CD4-positive, alpha-beta T cell treated with Interferon alpha-2 for 1 hour (primary cell): ENCODE results near the gene CFAP300.
A peak's percentile ranks its signal among the peaks of the same experiment; 100 is the strongest.

ENCODE experiments used
- DNase-seq, 2 donors: peaks; one replicate each; pipeline ENCODE4 v3.0.0-alpha.2; 2020 to 2022

CFAP300 gene

DNA sequence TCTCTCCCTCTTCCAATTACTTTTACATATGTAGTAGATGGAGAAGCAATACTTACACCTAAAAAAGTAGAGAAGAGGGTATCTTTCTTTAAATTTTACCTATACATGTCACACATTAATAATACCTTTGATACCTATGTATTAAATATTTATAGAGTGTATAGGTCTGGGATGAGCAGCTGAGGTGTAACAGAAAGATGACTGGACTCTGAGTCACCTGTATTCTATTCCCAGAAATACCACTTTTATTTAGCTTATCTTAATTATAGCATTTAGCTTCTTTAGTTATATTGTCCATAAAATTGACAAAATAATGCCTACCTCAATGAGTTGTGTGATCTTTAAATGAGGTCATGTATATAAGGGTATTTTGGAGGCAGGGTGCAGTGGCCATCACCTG, 32.4 kb downstream of the CFAP300 start:
- no peak for DNase-seq

DNA sequence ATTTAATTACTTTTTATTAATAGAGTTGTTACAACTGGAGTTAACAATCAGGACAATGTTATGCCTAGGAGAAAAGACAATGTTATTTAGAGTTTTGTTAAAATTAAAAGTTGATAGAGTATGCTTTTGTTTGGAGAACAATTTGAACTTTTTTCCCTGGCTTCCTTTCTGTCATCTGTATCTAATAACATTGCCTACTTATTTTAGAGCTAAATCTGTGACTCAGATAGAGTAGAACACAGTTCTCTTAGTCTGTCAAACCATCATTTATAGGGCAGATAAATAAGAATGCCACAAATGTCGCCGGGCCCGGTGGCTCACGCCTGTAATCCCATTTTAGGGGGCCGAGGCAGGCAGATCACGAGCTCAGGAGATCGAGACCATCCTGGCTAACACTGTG, 34.1 kb downstream of the CFAP300 start:
- no peak for DNase-seq

DNA sequence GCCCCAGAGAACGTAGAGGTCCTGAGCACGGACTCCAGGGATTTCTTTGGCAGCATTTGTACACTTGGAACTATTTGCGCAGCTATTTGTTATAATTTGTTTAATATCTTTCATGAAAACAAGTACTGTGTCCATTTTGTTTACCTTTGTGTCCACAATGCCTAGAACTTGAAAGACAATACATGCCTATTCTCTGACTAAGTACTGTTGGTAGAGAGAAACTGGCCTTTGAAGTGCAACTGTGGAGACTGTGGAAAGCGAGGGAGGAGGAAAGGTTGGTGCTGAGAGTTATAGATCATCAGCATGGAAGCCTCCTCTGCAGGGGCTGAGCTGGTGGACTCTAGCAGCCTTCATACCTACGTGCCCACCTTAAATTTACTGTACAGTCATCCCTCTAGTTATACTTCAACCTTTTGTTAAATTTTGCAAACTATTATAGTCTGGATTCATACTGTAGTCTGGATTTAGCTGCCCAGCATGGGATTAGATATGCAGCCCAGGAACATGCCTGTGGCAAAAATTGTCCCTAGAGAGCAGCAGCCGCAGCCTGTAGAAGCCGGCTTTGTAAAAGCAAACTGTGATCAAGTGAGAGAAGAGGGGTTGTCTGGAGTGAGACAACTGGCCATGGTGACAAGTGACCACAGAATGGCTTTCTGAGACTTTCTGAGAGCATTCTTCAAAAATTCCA, 38.8 kb downstream of the CFAP300 start:
- DNase-seq, result no peak

DNA sequence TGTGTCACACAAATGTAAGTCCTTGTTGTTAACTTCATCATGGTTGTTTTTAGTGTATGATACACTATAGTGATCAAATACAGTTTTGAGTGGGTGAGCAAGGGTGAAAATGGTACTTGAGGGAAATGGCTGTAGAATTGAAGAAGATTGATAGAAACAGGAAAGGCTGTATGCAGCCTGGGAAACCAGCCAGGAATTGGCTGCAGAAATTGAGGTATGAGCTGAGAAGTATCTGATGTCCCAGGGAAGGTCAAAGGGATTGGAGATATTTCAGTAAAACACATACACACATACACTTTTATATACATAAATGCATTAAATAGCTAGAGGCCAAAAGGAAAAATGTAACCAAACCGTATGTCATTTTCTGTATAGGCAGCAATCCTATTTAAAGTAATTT, 49.9 kb downstream of the CFAP300 start:
- no peak for DNase-seq

DNA sequence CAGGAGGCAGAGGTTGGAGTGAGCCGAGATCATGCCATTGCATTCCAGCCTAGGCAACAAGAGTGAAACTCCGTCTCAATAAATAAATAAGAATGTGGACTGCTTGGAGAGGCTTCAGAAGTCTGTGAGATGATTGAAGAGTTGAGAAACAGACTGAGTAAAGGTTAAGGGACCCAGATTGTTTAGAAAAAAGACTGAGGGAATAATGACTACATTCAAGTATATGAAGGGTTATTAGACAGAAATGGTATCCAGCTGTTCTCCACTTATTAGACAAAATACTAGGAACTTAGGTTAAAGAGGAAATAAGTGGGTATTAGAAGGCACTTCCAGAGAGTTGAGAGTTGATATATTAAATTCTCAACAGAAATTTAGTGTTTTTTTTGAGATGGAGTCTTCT, 52.5 kb downstream of the CFAP300 start:
- DNase-seq, result no peak

DNA sequence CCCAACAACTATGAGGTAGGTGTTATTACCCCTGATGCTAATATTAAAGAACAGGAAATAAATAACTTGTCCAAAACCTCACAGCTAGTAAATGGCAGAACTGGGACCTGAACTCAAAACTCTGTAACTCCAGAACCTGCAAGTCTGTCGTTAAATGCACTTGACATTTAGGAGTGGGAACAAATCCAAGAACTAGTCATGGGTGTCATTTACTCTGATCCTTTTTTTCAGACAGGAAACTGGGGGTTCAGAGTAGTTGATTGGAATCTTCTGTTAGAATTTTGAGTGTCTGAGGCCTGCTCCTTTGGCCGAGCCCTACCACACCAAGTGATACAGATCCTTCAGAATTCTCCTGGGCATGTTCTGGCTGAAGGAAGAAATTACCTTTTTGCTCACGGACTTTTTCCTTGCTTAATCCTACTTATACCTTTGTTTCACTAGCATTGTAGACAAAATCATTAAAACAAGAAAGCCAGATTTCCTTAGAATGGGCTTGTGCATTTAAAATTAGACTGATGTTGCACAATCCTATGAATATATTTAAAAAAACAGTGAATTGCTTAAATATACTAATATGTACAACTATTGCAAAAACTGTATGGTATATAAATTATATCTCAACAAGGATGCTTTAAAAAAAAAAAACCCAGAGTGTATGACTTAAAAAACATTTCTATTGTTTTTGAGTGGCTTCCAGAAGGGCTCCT, 61.6 kb downstream of the CFAP300 start:
- DNase-seq, result no peak

DNA sequence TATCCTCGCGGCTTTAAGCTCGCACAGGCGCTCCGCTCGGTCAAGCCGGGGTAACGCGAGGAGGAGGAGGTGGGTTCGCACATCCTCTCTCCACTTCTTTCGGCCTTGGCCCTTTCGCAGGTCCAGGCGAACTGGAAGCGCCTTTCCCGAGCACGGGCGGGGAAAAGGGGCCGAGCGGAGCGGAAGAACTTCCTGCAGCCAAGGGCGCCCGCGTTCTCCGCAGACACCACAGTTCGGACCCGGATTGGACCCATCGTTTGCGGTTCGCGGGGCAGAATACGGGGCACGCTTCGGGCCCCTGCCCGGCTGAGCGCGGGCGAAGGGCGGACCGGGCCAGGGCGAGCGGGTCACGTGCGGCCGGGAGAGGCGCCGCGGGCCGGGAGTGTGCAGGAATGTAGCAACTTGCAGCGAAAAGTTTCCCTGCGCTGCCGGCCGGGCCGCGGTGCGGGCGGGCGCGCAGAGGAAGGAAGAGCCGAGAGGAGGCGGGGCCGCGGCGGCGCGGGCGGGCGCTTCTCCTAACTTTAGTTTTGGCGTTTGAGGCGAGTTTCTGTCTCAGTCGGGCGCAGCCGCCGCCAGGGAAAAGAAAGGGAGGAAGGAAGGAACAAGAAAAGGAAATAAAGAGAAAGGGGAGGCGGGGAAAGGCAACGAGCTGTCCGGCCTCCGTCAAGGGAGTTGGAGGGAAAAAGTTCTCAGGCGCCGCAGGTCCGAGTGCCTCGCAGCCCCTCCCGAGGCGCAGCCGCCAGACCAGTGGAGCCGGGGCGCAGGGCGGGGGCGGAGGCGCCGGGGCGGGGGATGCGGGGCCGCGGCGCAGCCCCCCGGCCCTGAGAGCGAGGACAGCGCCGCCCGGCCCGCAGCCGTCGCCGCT, 62.9 kb downstream of the CFAP300 start, which contains the start of gene YAP1:
YAP1 (plus strand) TSS at position 552 of the 865 bp plus-strand sequence. CDS start 402 bp downstream, outside the sequence.
- DNase-seq, result peak; percentile 40 to 70

DNA sequence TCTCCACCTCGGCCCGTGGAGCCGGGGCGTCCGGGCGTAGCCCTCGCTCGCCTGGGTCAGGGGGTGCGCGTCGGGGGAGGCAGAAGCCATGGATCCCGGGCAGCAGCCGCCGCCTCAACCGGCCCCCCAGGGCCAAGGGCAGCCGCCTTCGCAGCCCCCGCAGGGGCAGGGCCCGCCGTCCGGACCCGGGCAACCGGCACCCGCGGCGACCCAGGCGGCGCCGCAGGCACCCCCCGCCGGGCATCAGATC, 63.4 kb downstream of the CFAP300 start:
- DNase-seq, result peak in 1 of 2 donors; percentile 7

DNA sequence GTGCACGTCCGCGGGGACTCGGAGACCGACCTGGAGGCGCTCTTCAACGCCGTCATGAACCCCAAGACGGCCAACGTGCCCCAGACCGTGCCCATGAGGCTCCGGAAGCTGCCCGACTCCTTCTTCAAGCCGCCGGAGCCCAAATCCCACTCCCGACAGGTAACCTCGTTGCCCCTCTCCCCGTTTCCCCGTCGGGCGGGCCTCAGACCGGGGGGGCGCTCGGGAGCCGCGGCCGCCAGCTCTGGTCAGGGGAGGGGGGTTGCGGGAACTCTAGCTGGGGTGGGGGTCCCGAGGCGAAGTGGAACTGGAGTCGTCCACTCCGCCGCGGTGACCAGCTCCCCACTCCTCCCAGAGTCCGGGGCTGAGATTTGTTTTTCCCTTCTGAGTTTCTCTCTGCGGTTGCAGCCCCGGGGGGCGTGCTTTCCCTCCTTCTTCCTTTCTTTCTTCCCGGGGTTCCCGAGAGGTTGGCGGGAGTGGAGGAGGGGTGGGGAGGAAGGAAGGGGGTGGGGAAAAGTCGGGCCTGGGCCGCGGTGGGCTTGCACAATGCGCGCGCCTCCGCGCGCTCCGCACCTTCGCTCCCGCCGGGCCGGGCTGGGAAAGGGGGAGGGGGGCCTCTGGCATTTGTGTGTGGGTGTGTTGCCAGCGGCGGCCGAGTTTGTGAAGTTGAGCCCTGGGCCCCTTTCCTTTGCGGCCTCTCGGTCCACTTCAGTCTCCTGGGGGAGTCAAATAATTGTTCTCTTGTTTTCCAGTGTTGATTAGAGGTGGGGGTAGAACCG, 64.0 kb downstream of the CFAP300 start:
- DNase-seq, result no peak

DNA sequence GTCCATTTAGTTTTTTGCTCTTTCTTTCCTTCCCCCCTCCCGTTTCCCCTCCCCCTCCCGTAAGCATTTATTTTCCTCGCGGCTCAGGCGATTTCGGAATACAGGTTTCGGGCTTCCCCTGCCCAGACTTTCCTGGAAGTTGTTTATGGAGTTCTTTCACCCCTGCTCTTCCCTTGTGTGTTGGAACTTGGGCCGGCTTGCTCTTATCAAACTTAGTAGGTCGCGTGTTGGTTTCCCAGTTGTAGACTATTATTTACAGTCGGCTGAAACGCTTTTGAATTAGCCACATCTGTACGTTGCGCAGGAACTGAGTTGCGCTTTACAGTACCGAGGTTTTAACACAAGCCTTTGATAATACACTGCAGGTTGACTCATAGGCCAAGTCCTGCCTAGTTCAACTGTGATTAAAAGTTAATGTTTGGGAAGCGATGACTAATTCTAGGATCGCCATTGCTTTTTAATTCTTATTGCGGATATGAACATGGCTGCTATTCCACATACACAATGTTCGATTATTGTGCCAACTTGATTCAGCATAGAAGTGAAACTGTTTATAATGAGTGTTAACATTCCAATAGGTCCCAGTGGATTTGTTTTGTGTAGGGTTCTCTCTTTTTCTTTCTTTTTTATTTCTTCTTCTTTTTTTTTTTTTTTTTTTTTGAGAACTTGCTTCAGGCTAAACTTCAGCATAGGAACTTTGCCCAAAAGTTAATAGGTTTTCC, 64.7 kb downstream of the CFAP300 start:
- DNase-seq, result peak in 1 of 2 donors; percentile 38

DNA sequence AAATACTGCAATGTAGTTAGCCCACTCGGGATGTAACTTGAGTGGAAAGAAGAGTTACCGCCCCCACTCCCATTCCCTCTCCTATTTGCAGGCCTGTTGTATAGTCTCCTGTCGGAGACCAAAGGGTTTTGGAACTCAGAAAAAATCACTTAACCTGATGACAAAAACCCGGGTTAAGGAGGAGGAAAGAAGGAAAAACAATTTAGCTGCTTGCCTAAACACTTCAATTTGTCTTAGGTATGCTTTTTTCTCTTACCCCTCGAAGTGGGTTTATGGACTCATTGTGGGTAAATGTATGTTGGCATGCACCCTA, 65.2 kb downstream of the CFAP300 start:
- DNase-seq, result no peak

DNA sequence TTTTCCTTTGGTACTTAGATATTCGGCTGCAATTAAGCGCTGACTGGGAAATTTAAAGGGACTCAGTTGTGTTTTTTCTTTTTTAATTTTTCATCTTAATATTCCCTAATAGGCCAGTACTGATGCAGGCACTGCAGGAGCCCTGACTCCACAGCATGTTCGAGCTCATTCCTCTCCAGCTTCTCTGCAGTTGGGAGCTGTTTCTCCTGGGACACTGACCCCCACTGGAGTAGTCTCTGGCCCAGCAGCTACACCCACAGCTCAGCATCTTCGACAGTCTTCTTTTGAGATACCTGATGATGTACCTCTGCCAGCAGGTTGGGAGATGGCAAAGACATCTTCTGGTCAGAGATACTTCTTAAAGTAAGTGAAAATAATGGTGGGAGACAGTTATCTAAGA, 66.8 kb downstream of the CFAP300 start:
- DNase-seq, result no peak

DNA sequence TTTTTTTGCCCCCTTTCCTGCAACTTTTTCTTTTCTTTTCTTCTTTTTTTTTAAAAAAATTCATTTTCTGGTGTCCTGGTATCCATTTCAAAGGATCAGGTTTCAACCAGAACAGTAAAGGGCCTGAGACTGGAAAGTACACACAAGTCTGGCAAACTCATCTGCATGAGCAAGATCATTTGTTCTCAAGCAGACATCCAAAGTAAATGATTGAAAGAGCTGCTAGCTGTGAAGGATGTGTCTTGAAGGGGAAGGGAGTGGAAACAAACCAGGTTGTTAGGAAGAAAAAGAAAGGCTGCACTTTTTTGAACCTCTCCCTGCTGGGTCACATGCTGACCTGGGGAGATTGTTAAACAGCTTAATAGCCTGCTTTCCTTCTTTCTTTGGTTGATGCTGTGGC, 68.3 kb downstream of the CFAP300 start:
- no peak for DNase-seq

DNA sequence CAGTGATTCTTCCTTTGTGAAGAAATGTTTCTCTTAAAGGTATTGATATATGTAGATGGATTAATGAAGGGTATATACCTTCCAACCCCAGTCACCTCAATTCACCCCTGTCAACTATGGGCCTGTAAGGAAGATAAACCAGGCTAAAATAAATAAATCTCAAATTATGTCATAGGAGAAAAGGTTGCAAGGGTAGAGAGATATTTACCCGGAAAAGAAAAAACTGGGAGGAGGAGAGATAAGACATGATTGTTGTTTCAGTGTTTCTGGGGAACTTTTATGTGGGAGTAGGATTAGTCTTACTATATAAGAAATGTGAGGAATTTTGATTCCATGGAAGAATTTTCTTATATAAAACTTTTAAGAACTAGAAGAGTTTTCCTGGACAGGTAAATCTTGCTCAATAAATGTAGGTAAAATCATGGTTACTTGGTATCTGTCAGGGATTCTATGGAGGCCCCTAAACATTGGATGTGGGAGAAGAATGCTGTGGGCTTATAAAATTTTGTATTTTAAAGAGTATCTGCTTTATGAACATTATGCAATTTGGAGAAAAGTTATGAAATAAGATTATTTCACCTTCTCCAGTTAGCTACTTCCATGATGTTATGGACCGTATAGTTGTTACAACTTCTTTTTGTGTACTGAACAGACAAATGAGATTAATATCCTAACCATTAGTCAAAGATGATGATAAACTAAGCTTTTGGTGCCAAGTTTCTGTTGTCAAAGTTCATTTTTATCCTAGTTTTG, 69.4 kb downstream of the CFAP300 start:
- no peak for DNase-seq

DNA sequence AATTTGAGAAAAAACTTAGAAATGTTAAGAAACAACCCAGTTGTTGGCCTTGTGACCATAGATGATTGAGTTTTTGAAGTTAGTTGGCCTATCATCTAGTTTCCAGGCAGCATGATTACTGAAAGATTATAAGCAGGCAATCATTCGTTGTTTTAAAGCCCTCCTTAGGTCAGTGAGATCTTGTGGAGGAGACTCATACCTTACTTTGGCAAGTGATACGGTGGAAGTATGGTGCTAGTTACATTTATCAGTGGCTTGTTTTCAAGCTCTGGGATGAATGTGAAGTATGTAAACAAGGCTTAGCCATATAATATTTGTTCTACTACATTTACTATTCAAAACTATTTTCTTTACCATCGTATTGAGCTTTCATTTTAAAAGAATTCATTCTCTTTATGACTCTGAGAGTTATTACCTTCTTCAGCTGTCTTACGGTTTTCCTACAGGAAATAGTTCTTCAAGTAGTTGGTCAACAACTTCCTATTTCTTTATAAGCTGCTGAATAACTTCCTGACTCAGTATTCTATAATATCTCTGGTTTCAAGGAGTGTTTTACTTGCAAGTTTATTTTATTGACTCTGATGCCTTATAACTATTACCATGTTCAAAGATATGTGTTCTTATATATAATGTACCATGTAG, 70.4 kb downstream of the CFAP300 start:
- no peak for DNase-seq

DNA sequence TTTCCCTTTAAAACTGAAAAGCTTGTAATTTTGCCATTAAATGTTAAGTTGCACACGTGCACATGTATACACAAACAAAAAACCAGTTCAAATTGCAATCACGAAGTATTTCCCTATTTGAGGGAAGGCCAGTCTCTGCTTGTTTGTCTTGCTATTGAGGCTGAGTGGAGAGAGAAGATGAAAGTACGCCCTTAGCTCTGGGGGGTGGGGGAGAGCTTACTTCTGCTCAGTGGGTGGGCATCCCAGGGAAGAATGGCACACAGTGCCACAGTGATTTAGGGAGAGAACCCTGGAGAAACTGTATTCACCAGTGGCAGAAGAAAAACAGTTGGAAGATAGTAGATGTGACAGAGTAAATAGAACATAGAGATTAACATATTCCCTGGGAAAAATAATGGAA, 71.7 kb downstream of the CFAP300 start:
- DNase-seq, result no peak

DNA sequence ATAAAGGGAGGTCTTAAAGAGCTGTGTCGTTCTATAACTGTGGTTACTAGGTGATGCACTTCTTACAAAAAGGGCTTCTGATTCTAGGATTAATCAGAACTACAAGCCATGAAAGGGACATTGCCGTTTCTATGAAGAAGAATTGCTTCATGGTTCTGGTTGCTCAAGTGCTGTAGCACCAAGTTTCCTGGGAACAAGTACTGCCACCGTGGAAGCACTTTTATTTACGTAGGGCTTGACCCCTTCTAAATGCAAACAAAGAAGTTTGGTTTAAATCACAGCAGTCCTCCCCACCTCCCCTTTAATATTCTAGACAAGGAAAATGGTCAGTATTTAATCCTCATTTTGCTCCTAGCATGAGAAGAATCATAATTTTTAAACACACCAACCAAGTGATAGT, 72.8 kb downstream of the CFAP300 start:
- DNase-seq, result no peak

DNA sequence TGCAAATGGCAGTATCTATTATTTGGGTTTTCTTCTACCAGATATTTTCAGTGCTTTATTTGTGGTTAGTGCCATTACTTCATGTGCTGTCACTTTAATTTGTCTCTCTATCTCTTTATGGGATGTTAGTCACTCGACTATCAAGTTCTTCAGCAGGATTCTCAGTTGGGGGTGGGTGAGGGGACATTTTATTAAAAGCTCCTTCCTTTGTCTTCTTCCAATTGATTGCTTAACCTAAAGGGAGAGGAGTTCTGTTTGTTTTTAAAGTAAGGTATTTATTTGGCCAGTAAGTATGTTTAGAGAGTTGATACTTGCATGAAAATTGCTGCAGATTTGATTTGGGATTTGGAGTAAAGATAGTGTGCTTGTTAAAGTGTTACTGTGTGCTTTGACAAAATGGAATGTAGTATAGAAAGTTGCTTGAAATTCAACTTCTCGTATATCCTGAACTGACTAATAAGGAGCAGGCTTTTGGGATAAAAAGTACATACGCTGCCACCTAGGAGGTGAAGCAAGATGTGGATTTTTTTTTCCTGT, 73.3 kb downstream of the CFAP300 start:
- no peak for DNase-seq

DNA sequence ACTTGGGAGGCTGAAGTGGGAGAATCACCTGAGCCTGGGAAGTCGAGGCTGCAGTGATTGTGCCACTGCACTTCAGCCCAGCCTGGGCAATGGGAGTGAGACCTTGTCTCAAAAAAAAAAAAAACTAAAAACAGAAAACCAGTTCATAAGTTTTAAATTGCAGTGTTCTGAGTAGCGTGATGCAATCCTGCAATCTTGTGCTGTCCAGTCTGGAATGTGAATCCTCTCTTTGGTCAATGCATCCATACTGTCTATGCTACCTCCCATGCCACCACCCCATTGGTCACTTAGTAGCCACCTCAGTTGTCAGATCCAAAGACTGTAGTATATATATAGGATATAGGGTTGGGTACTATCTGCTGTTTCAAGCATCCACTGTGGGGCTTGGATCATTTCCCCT, 74.1 kb downstream of the CFAP300 start:
- DNase-seq, result no peak
